Measurements from ENCODE around the gene MED29.

GRCh38 chr19:39400061-39400460 lies 8.9 kb downstream of the MED29 start:
- TF ChIP-seq CTCF (IDR thresholded peaks at IDR 0.05) (no peak), POLR2AphosphoS5 (IDR thresholded peaks at IDR 0.05; ENCODE audit: low read depth, low read length) (no peak), SIN3A (IDR thresholded peaks at IDR 0.05; ENCODE audit: borderline replicate concordance, insufficient read depth, low read depth, low read length) (no peak), REST (IDR thresholded peaks at IDR 0.05; ENCODE audit: insufficient read depth in 1 of 2, low read depth in 2 of 2, low read length in 1 of 2) (no peak)
